Activated CD8-positive, alpha-beta memory T cell treated with anti-CD3 and anti-CD28 coated beads, Interleukin-2, amount 50 U/mL, for 1 hour (primary cell): ENCODE results near the gene RCC2.
"Not testable (repeated sequence)": the region's sequence is repeated elsewhere in the genome, so short reads cannot be mapped to it uniquely, and the experiment has no call there.

ENCODE experiments used
- DNase-seq: peaks from one replicate; pipeline ENCODE4 v3.0.0-alpha.2; 2020; ENCODE audit errors: extremely low read depth

RCC2 gene

DNA sequence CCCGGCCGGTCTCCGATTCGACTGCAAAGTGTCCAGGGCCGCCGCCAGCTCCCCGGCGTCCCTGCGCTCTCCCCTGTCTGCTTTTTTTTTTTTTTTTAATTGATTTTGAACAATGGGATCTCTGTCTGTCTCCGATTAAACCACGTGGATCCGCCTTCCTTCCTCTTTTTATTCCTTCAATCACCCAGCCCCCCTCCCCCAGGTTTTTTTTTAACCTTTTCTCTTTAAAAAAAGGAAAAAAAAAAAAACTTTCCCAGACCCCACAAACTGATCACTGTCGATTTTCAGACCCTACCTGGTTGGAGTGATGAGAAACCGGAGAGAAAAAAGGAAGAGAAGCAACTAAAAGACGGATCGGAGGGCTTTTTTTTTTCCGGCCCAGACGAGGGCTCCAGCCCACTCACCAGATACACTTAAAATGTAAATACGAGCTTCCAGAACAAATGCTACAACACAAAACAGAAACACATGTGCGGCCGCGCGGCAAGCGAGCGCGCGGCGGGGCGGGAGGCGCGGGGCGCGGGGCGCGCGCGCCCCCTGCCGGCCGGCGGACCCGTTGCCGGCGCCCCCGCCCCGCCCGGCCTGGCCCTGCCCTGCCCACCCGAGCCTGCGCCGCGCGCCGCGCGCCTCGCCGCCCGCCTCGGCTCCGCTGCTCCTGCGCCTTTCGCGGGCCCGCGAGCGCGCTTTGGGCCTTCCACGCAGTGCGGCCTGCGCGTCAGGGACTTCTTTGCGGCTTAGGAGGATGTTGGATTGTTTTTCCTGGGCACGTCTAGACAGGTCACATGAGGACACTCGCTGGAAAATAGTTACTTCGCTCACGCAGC lies at the start of gene RCC2:
Gene RCC2, minus strand, starts transcription at position 428 of the 824 bp plus-strand sequence. CDS start 1,163 bp downstream, outside the sequence.
- no peak for DNase-seq

- no peak for DNase-seq
Observed at GRCh38 chr1:17486242-17486641, 46.8 kb upstream of the RCC2 start.

DNA sequence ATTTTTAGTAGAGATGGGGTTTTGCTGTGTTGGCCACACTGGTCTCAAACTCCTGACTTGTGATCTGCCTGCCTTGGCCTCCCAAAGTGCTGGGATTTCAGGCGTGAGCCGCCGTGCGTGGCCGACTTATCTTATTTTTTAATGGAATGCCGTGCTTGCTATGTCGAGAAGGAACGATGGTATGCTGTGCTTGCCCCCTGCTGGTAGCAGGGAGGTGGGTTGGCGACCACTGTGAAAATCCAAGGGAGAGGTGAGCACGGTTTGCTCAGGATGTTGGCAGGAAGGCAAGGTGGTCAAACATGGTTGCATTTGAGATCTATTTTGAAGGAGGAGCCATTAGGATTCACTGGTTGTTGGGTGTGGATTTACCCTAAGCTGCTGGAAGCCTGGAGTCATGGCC lies 45.8 kb upstream of the RCC2 start:
- DNase-seq: no peak

DNA sequence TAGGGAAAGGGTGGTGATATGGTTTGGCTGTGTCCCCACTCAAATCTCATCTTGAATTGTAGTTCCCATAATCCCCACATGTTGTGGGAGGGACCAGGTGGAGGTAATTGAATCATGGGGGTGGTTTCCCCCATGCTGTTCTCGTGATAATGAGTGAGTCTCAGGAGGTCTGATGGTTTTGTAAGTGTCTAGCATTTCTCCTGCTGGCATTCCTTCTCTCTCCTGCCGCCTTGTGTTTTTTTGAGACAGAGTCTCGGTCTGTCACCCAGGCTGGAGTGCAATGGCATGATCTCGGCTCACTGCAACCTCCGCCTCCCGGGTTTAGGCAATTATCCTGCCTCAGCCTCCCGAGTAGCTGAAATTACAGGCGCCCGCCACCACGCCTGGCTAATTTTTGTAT lies 42.5 kb upstream of the RCC2 start:
- DNase-seq: not testable (repeated sequence)

DNA sequence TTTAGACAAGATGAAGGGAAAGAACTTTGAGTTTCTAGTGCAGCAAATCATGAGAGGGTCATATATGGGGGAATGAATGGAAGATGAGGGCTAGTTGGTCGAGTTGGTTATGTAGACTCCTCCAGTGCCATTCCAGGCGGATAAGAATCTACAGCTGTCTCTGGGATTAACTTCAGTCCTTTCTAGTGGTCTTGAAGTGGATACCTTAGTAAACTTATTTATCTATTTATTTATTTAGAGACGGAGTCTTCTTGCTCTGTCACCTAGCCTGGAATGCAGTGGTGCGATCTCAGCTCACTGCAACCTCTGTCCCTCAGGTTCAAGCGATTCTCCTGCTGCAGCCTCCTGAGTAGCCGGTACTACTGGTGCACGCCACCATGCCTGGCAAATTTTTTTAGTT lies 41.4 kb upstream of the RCC2 start:
- no peak for DNase-seq

- DNase-seq: no peak
Observed at GRCh38 chr1:17475752-17476151, 36.3 kb upstream of the RCC2 start.

DNA sequence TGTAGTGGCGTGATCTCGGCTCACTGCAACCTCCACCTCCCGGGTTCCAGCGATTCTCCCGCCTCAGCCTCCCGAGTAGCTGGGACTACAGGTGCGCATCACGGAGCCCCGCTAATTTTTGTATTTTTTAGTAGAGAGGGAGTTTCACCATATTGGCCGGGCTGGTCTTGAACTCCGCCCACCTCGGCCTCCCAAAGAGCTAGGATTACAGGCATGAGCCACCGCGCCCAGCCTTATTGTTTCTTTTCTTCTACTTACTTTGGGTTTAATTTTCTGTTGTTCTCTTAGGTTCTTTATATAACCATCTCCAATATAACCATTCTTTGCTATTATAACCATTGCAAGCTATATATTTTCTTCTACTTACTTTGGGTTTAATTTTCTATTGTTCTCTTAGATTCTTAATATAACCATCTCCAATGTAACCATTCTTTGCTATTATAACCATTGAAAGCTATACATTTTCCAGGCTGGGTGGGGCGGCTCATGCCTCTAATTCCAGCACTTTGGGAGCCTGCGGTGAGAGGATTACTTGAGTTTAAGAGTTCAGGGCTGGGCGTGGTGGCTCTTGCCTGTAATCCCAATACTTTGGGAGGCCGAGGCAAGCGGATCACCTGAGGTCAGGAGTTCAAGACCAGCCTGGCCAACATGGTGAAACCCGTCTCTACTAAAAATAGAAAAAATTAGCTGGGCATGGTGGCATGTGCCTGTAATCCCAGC lies 35.5 kb upstream of the RCC2 start:
- DNase-seq: not testable (repeated sequence)

- no peak for DNase-seq
Observed at GRCh38 chr1:17472814-17473213, 33.3 kb upstream of the RCC2 start.

- no peak for DNase-seq
Observed at GRCh38 chr1:17471393-17471792, 31.9 kb upstream of the RCC2 start.

- no peak for DNase-seq
Observed at GRCh38 chr1:17470021-17470799, 30.7 kb upstream of the RCC2 start.

DNA sequence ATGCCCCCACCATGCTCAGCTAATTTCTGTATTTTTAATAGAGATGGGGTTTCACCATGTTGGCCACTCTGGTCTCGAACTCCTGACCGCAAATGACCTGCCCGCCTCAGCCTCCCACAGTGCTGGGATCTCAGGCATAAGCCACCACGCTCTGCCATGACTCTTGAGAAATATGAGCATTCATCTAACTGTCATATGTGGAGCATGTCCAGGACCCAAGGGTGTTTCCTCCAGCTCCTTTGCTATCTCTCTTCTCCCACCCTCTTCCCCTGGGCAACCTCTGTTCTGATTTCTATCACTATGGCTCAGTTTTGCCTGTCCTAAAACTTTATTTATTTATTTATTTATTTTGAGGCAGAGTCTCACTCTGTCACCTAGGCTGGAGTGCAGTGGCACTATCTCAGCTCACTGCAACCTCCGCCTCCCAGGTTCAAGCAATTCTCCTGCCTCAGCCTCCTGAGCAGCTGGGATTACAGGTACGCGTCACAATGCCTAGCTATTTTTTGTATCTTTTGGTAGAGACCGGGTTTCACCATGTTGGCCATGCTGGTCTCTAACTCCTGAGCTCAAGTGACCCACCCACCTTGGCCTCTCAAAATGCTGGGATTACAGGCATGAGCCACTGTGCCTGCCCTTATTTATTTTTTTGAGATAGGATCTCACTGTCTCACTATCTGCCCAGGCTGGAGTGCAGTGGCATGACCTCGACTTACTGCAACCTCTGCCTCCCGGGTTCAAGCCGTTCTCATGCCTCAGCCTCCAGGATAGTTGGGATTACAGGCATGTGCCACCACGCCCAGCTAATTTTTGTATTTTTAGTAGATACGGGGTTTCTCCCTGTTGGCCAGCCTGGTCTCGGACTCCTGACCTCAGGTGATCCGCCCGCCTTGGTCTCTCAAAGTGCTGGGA lies 29.1 kb upstream of the RCC2 start:
- DNase-seq: not testable (repeated sequence)

- DNase-seq: no peak
Observed at GRCh38 chr1:17466359-17466758, 26.9 kb upstream of the RCC2 start.

DNA sequence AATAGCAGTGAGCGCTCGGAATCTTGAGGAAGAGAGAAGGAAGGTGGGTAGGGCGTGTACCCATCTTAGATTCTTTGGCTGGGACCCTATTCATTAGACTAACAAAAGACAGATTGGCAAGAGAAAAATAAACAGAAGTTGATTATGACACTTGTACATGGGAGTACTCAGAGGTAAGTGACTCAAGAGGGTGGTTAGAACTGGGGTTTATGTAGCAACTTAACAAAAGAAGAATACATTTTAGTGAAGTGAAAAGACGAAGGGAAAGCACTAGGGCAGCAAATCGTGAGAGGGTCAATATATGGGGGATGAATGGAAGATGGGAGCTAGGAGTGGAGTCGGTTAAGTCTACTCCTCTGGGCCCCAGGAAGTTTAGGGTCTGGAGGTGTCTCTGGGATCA lies 25.8 kb upstream of the RCC2 start:
- no peak for DNase-seq

DNA sequence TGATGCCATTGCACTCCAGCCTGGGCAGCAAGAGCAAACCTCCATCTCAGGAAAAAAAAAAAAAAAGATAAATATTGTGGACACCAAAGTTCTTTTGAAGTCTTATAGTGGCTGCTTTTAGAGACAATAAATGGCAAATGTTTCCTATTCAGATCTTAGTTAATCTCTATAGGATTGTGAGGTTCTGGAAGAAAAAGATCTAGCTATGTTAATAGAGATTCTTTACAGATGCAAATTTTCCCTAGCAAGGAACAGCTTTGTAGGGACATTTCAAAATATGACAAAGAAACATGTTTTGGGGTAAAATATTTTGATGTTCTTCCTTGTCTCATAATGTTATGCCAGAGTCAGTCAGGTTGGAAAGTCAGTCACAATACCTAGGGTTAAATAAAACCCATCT lies 24.5 kb upstream of the RCC2 start:
- no peak for DNase-seq

DNA sequence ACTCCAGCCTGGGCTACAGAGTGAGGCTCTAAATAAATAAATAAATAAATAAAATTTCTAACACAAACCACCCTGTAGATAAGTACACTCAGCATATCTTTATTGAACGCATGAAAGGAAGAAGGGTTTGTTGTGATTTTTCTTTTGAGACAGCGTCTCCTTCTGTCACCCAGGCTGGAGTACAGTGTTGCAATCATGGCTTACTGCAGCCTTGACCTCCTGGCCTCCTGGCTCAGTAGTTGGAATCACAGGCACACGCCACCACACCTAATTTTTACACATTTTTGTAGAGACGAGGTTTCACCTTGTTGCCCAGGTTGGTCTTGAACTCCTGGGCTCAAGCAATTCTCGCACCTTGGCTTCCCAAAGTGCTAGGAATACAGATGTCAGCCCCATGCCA lies 23.2 kb upstream of the RCC2 start:
- DNase-seq: no peak

- DNase-seq: no peak
Observed at GRCh38 chr1:17460219-17460618, 20.7 kb upstream of the RCC2 start.

DNA sequence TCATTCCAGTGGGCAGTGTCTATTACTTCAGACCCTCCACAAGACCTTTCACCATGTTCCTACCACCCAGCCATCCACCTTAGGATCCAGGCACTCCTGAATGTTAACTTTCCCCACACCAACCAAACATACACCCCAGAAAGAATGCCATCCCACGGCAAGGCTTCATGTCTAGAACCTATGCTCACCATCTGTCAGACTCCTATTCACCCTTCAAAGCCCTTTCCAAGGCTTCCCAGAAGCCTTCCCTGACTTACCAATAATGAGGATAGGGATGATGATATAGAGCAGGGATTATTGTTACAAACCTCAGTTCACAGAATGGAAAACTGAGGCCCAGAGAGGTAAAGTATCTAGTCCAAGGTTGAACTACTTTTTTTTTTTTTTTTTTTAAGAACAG lies 19.3 kb upstream of the RCC2 start:
- DNase-seq: no peak

GRCh38 chr1:17452686-17453085 lies 13.2 kb upstream of the RCC2 start:
- DNase-seq: no peak

DNA sequence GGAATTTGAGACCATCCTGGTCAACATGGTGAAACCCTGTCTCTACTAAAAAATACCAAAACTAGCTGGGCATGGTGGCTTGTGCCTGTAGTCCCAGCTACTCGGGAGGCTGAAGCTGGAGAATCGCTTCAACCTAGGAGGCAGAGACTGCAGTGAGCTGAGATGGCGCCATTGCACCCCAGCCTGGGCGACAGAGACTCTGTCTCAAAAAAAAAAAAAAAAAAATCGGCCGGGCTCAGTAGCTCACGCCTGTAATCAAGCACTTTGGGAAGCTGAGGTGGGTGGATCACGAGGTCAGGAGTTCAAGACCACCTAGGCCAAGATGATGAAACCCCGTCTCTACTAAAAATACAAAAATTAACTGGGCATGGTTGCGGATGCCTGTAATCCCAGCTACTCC lies 12.7 kb upstream of the RCC2 start:
- not testable (repeated sequence) for DNase-seq

- DNase-seq: no peak
Observed at GRCh38 chr1:17451731-17452130, 12.3 kb upstream of the RCC2 start.

DNA sequence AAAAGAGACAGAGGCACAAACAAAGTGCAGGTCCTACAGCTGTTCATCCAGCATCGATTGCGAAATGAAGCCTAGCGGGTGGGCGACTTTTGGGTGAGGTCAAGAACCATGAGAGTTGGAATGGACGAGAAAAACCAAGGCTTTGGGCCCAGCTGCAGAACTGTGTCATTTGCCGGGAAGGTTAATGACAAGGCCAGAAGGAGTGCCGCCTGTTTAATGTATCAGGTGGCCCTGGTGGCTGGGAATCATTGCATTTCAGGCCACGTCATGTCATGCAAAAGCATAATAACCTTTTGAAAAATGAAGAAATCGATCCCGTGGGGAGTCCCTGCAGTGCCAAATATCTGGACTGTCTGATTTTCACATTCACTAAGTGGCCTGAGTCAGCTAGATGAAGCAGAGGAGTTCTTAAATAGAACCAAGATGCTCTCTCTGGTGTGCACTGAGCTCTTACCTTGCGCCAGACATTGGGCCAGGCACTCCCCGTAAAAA lies 8.1 kb upstream of the RCC2 start:
- no peak for DNase-seq
